ENCODE results near the gene CACNA2D1. TPM values are rescaled to one million over a fixed set of nuclear protein-coding genes. Genes with fewer than 3 reads are reported as not detected.

The CACNA2D1 gene
- total RNA-seq, 1 experiment from 2014 or later, result 36.2 TPM

DNA sequence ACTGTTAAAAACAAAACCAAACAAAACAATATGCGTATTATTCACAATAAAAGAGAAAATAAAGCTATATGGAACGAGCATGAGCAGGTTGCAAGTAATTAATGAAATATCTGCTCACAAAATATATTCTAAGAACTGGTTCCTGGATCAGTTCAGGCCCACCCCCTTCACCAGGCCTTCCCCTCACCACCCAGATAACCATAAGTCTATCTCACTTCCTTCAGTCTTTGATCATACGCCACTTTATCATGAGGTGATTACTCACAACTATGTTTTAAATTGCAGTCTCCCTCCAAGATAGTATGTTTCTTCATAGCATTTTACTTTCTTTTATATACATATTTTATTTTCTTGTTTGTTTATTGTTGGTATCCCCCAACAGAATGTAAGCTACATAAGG lies 410.7 kb downstream of the CACNA2D1 start:
- no peak overlapping the region for H2BK120ac ChIP-seq (ENCODE audit: low read depth, low read length, poor library complexity, severe bottlenecking)
- no peaks in the 10 kb centered on the region for H3K4me1 ChIP-seq (ENCODE audit: insufficient read depth, low read length)
- H2BK5ac ChIP-seq (ENCODE audit: insufficient read length, low read length), result no peak overlapping the region
- H3K23ac ChIP-seq (ENCODE audit: insufficient read length, low read depth, low read length), result no peak overlapping the region
- H3K56ac ChIP-seq (ENCODE audit: insufficient read length, low read depth, low read length), result no peak overlapping the region
- no peaks in the 10 kb centered on the region for H4K20me1 ChIP-seq (ENCODE audit: control insufficient read depth, insufficient read depth, insufficient read length)
- H3K4ac ChIP-seq (ENCODE audit: low read depth, low read length), result no peak overlapping the region
- no peaks in the 10 kb centered on the region for H3K23me2 ChIP-seq (ENCODE audit: insufficient read length, low read depth, low read length, poor library complexity, severe bottlenecking)
- no peaks in the 10 kb centered on the region for H3K27me3 ChIP-seq (ENCODE audit: insufficient read depth, low read length)
- H3K14ac ChIP-seq (ENCODE audit: insufficient read depth, low read length), result no peak overlapping the region
- Mint-ChIP-seq H3K4me1 (peaks cover 5 to 9% of the 10 kb centered on the region in 2 experiments), H3K27ac (no peak overlapping the region), H3K27me3 (ENCODE audit: low read depth) (no peaks in the 10 kb centered on the region), H3K9me3 (no peaks in the 10 kb centered on the region), H3K4me3 (no peak overlapping the region), H3K36me3 (ENCODE audit: insufficient read depth in 1 of 3, low read depth in 3 of 3) (no peaks in the 10 kb centered on the region; a peak in 1 of 7 replicates)
- H2AFZ ChIP-seq (ENCODE audit: low read length), result no peak overlapping the region
- H3K79me1 ChIP-seq (ENCODE audit: insufficient read depth, low read depth, low read length, poor library complexity, severe bottlenecking), result no peaks in the 10 kb centered on the region
- H3K27ac ChIP-seq (ENCODE audit: insufficient read length, low read depth, low read length), result no peak overlapping the region
- H2BK12ac ChIP-seq (ENCODE audit: insufficient read length, low read depth, low read length), result no peak overlapping the region
- no peaks in the 10 kb centered on the region for H3K79me2 ChIP-seq (ENCODE audit: insufficient read depth, low read length)
- TF ChIP-seq, protein P1, sequence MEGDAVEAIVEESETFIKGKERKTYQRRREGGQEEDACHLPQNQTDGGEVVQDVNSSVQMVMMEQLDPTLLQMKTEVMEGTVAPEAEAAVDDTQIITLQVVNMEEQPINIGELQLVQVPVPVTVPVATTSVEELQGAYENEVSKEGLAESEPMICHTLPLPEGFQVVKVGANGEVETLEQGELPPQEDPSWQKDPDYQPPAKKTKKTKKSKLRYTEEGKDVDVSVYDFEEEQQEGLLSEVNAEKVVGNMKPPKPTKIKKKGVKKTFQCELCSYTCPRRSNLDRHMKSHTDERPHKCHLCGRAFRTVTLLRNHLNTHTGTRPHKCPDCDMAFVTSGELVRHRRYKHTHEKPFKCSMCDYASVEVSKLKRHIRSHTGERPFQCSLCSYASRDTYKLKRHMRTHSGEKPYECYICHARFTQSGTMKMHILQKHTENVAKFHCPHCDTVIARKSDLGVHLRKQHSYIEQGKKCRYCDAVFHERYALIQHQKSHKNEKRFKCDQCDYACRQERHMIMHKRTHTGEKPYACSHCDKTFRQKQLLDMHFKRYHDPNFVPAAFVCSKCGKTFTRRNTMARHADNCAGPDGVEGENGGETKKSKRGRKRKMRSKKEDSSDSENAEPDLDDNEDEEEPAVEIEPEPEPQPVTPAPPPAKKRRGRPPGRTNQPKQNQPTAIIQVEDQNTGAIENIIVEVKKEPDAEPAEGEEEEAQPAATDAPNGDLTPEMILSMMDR (conservative IDR thresholded peaks at IDR 0.05), result no peak
- no peak for DNase-seq
- H4K8ac ChIP-seq (replicated peaks; ENCODE audit: insufficient read length, low read depth, low read length), result no peak overlapping the region
- no peaks in the 10 kb centered on the region for H3K9me3 ChIP-seq (ENCODE audit: control insufficient read depth, low read depth, low read length)
- H3T11ph ChIP-seq (ENCODE audit: low read length), result no peak overlapping the region
- no peak overlapping the region for H2BK15ac ChIP-seq (ENCODE audit: low read depth, low read length)
- H3K18ac ChIP-seq (ENCODE audit: insufficient read length, low read depth, low read length), result no peak overlapping the region
- no peak overlapping the region for H4K91ac ChIP-seq (ENCODE audit: insufficient read length, low read depth, low read length)
- no peak overlapping the region for H3K9ac ChIP-seq (ENCODE audit: extremely low read depth, insufficient read length, low read length)
- H2AK5ac ChIP-seq (ENCODE audit: insufficient read length, low read length), result no peak overlapping the region
- whole genome bisulfite sequencing (ENCODE audit: extremely low coverage, insufficient read length, low lambda C conversion rate), result no CpG with 5 or more reads among the region's 3 CpGs
- no peak overlapping the region for H3K4me2 ChIP-seq (ENCODE audit: insufficient read depth, insufficient read length, low read length)
- no peak overlapping the region for H2BK20ac ChIP-seq (ENCODE audit: low read depth, low read length, poor library complexity, severe bottlenecking)
- no peak overlapping the region for H4K5ac ChIP-seq (ENCODE audit: insufficient read length, low read depth, low read length)
